HepG2 (cell line): ENCODE data around the gene NPHS1. TPM values are rescaled to one million over a fixed set of nuclear protein-coding genes. Genes with fewer than 3 reads are reported as not detected.
A peak's percentile ranks its signal among the peaks of the same experiment; 100 is the strongest.

Experiments used
- MAZ ChIP-seq, 2 experiments: sonication (generic) in 1 of 2; formaldehyde crosslinking in 1 of 2; IDR thresholded peaks; 2 replicates each; pipeline versions ENCODE4 v1.5.0 to v1.6.1; 2012 to 2020; ENCODE audit warnings: low read depth in 2 of 2, mild to moderate bottlenecking in 2 of 2, borderline replicate concordance in 1 of 2, improper control_type of control experiment in 1 of 2, low read length in 1 of 2, missing genetic modification reagents in 1 of 2, moderate library complexity in 1 of 2
- REPIN1 ChIP-seq: sonication (generic); formaldehyde crosslinking; IDR thresholded peaks from 2 replicates; pipeline ENCODE4 v1.8.0; 2022; ENCODE audit warnings: missing genetic modification reagents, low read depth, mild to moderate bottlenecking, borderline replicate concordance
- SRF ChIP-seq: IDR thresholded peaks from 2 replicates; pipeline ENCODE4 v1.6.1; 2011; ENCODE audit warnings: mild to moderate bottlenecking, low read depth, low read length, moderate library complexity
- SYNCRIP ChIP-seq: fragments of 200-400 bp; formaldehyde crosslinking; IDR thresholded peaks from 2 replicates; pipeline ENCODE4 v1.6.1; 2018; ENCODE audit warnings: mild to moderate bottlenecking, low read depth, low read length; ENCODE audit not compliant: insufficient read depth
- TCF12 ChIP-seq, 2 experiments: fragments of 450-650 bp in 1 of 2; sonication (generic) in 1 of 2; formaldehyde crosslinking in 1 of 2; IDR thresholded peaks; 2 replicates each; pipeline versions ENCODE4 v1.6.1 to v1.8.0; 2017 to 2022; ENCODE audit warnings: antibody characterized with exemption in 1 of 2, mild to moderate bottlenecking in 1 of 2, missing genetic modification reagents in 1 of 2, moderate library complexity in 1 of 2
- ZNF124 ChIP-seq: sonication (generic); formaldehyde crosslinking; IDR thresholded peaks from 2 replicates; pipeline ENCODE4 v1.4.0; 2020; ENCODE audit warnings: missing genetic modification reagents
- ZNF264 ChIP-seq: sonication (generic); formaldehyde crosslinking; IDR thresholded peaks from 2 replicates; pipeline ENCODE4 v1.4.0; 2020; ENCODE audit warnings: missing genetic modification reagents
- ZNF496 ChIP-seq: sonication (generic); formaldehyde crosslinking; IDR thresholded peaks from 2 replicates; pipeline ENCODE4 v1.8.1; 2023; ENCODE audit warnings: mild to moderate bottlenecking, moderate library complexity, missing genetic modification reagents; ENCODE audit not compliant: insufficient replicate concordance
- polyA plus RNA-seq, 8 experiments: library from polyadenylated mRNA; depleted of rRNA in 3 of 8; stranded (reverse) in 7 of 8; unstranded in 1 of 8; fragments of >200 nt; fragmentation: Illumina TruSeq in 4 of 8; extraction: Trizol in 4 of 8; gene quantifications; 2 replicates each; pipeline versions ENCODE4 v1.2.1 to v1.2.3, GENCODE V29; 2011 to 2016; ENCODE audit warnings: low read depth in 4 of 8, missing spikeins in 1 of 8, mixed read lengths in 1 of 8; ENCODE audit not compliant: insufficient read depth in 1 of 8
- total RNA-seq, 5 experiments: library from RNA; depleted of rRNA; stranded (reverse); fragments of >200 nt; fragmentation: Illumina TruSeq; extraction: Trizol; gene quantifications; 2 replicates each; pipeline ENCODE4 v1.2.3, GENCODE V29; 2016; ENCODE audit warnings: low read depth in 1 of 5
- TF ChIP-seq, protein P1 (sequence below): sonication (generic); formaldehyde crosslinking; IDR thresholded peaks from 2 replicates; pipeline ENCODE4 v1.4.0; 2020; ENCODE audit warnings: missing genetic modification reagents, borderline replicate concordance
- TF ChIP-seq, protein P2 (sequence below): sonication (generic); formaldehyde crosslinking; IDR thresholded peaks from 2 replicates; pipeline ENCODE4 v1.5.0; 2020; ENCODE audit warnings: mild to moderate bottlenecking, missing genetic modification reagents
- TF ChIP-seq, protein P3 (sequence below): sonication (generic); formaldehyde crosslinking; IDR thresholded peaks from 2 replicates; pipeline ENCODE4 v1.8.1; 2023; ENCODE audit warnings: mild to moderate bottlenecking, moderate library complexity, missing genetic modification reagents
- TF ChIP-seq, protein P4 (sequence below): IDR thresholded peaks from 2 replicates; pipeline ENCODE4 v1.6.1; 2016; ENCODE audit warnings: low read depth, control low read depth
- TF ChIP-seq, protein P5 (sequence below), 2 experiments: sonication (generic) in 1 of 2; formaldehyde crosslinking in 1 of 2; IDR thresholded peaks; 2 replicates each; pipeline versions ENCODE4 v1.4.0 to v1.6.1; 2018 to 2020; ENCODE audit warnings: missing genetic modification reagents in 2 of 2, borderline replicate concordance in 1 of 2, low read depth in 1 of 2, mild to moderate bottlenecking in 1 of 2, missing biosample characterization in 1 of 2

NPHS1 gene
- total and polyA plus RNA-seq, 2 of the 13 experiments (the other 11 are each of a cell fraction or from before 2014, with no cell fraction given), result not detected

DNA sequence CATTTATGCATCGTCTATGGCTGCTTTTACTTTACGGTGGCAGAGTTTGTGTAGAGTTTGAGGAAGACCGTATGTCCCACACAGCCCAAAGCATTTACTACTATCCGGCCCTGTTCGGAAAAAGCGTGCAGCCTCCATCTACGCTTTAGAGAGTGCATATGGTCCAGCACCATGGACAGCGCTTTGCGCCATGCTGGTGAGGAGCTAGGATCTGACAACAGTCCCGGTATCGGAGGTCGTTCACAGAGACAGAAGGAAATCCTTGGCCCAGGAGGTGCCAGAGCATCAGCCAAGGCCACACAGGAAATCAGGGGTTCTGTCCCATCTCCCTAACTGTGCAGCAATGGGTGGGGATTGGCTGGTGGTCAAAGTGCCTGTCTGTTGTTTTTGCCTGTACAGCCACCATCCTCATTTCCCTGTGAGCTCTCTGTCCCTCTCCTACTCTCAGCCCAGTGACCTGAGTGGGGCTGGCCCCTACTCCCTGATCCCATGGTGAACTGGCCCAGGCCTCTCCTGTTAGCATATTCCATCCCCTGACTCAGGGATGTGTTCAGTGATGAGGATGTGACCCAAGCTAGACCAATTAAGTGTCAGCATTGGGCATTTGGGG, 23.5 kb downstream of the NPHS1 start (continued):
- TF ChIP-seq SRF (no peak), ZNF496 (CRISPR knock-in tag) (no peak), SYNCRIP (no peak), MAZ (IDR thresholded peaks at IDR 0.05; ENCODE audit: borderline replicate concordance, low read depth, low read length) (no peak), MAZ (CRISPR knock-in tag; IDR thresholded peaks at IDR 0.05; ENCODE audit: low read depth) (0 out of 2 replicates have a peak, but pooled peaks have one; percentile 54), TCF12 (IDR thresholded peaks at IDR 0.05) (no peak), TCF12 (CRISPR knock-in tag; IDR thresholded peaks at IDR 0.05) (no peak), ZNF264 (peak; percentile 85), REPIN1 (CRISPR knock-in tag) (peak; percentile 84), ZNF124 (peak; percentile 94)
- TF ChIP-seq, protein P1, sequence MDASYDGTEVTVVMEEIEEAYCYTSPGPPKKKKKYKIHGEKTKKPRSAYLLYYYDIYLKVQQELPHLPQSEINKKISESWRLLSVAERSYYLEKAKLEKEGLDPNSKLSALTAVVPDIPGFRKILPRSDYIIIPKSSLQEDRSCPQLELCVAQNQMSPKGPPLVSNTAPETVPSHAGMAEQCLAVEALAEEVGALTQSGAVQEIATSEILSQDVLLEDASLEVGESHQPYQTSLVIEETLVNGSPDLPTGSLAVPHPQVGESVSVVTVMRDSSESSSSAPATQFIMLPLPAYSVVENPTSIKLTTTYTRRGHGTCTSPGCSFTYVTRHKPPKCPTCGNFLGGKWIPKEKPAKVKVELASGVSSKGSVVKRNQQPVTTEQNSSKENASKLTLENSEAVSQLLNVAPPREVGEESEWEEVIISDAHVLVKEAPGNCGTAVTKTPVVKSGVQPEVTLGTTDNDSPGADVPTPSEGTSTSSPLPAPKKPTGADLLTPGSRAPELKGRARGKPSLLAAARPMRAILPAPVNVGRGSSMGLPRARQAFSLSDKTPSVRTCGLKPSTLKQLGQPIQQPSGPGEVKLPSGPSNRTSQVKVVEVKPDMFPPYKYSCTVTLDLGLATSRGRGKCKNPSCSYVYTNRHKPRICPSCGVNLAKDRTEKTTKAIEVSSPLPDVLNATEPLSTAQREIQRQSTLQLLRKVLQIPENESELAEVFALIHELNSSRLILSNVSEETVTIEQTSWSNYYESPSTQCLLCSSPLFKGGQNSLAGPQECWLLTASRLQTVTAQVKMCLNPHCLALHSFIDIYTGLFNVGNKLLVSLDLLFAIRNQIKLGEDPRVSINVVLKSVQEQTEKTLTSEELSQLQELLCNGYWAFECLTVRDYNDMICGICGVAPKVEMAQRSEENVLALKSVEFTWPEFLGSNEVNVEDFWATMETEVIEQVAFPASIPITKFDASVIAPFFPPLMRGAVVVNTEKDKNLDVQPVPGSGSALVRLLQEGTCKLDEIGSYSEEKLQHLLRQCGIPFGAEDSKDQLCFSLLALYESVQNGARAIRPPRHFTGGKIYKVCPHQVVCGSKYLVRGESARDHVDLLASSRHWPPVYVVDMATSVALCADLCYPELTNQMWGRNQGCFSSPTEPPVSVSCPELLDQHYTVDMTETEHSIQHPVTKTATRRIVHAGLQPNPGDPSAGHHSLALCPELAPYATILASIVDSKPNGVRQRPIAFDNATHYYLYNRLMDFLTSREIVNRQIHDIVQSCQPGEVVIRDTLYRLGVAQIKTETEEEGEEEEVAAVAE (CRISPR knock-in tag), result peak; percentile 97
- TF ChIP-seq, protein P2, sequence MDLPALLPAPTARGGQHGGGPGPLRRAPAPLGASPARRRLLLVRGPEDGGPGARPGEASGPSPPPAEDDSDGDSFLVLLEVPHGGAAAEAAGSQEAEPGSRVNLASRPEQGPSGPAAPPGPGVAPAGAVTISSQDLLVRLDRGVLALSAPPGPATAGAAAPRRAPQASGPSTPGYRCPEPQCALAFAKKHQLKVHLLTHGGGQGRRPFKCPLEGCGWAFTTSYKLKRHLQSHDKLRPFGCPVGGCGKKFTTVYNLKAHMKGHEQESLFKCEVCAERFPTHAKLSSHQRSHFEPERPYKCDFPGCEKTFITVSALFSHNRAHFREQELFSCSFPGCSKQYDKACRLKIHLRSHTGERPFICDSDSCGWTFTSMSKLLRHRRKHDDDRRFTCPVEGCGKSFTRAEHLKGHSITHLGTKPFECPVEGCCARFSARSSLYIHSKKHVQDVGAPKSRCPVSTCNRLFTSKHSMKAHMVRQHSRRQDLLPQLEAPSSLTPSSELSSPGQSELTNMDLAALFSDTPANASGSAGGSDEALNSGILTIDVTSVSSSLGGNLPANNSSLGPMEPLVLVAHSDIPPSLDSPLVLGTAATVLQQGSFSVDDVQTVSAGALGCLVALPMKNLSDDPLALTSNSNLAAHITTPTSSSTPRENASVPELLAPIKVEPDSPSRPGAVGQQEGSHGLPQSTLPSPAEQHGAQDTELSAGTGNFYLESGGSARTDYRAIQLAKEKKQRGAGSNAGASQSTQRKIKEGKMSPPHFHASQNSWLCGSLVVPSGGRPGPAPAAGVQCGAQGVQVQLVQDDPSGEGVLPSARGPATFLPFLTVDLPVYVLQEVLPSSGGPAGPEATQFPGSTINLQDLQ (CRISPR knock-in tag), result peak; percentile 81; the same call in 1 of the 2 replicates
- TF ChIP-seq, protein P3, sequence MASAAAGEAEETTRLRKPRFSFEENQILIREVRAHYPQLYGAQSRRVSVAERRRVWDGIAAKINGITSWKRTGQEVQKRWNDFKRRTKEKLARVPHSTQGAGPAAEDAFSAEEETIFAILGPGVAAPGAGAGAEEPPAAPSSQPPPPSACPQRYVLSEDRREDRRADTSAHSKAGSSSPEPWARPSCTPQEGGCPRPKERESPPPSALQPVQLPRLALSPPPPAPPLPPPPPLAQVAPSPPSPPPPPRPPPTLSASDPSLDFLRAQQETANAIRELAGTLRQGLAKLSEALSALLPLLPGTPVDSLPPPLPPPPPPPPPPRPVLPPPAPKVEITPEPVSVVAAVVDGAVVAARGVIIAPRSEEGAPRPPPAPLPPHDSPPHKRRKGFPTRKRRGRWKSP (CRISPR knock-in tag), result peak; percentile 92; the same call in 1 of the 2 replicates
- TF ChIP-seq, protein P4, sequence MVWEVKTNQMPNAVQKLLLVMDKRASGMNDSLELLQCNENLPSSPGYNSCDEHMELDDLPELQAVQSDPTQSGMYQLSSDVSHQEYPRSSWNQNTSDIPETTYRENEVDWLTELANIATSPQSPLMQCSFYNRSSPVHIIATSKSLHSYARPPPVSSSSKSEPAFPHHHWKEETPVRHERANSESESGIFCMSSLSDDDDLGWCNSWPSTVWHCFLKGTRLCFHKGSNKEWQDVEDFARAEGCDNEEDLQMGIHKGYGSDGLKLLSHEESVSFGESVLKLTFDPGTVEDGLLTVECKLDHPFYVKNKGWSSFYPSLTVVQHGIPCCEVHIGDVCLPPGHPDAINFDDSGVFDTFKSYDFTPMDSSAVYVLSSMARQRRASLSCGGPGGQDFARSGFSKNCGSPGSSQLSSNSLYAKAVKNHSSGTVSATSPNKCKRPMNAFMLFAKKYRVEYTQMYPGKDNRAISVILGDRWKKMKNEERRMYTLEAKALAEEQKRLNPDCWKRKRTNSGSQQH (CRISPR knock-in tag), result peak; percentile 97
- TF ChIP-seq, protein P5, sequence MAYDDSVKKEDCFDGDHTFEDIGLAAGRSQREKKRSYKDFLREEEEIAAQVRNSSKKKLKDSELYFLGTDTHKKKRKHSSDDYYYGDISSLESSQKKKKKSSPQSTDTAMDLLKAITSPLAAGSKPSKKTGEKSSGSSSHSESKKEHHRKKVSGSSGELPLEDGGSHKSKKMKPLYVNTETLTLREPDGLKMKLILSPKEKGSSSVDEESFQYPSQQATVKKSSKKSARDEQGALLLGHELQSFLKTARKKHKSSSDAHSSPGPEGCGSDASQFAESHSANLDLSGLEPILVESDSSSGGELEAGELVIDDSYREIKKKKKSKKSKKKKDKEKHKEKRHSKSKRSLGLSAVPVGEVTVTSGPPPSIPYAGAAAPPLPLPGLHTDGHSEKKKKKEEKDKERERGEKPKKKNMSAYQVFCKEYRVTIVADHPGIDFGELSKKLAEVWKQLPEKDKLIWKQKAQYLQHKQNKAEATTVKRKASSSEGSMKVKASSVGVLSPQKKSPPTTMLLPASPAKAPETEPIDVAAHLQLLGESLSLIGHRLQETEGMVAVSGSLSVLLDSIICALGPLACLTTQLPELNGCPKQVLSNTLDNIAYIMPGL (CRISPR knock-in tag; IDR thresholded peaks at IDR 0.05; ENCODE audit: borderline replicate concordance in 1 of 2, low read depth in 1 of 2), result 0 out of 4 replicates have a peak, but pooled peaks of 1 of the 2 experiments have one; percentile 68
